Right lobe of liver (tissue), 6 donors: Measurements from ENCODE around the gene CD248. TPM values are rescaled to one million over a fixed set of nuclear protein-coding genes. Genes with fewer than 3 reads are reported as not detected.

Experiments
- ATAC-seq, 4 donors: fragments of 200-7000 bp; cut with Tn5 transposase; one replicate each; pipeline ENCODE4 v1.9.1; 2020; ENCODE audit warnings: mild to moderate bottlenecking in 4 of 4, moderate library complexity in 4 of 4
- DNase-seq, 3 donors: peaks; one replicate each; pipeline ENCODE4 v3.0.0-alpha.2; 2020
- H3K27ac ChIP-seq, 3 donors: fragments of 200-600 bp; one replicate each; pipeline ENCODE4 v1.8.0; 2022
- H3K27me3 ChIP-seq, 2 donors: fragments of 200-600 bp; one replicate each; pipeline ENCODE4 v1.8.0; 2022
- H3K36me3 ChIP-seq, 4 donors: fragments of 200-600 bp; sonication (generic) in 1 of 4; one replicate each; pipeline versions ENCODE4 v1.5.1 to v1.8.0; 2017 to 2022; ENCODE audit warnings: control low read depth in 1 of 4
- H3K4me1 ChIP-seq, 4 donors: fragments of 200-600 bp; sonication (generic) in 1 of 4; one replicate each; pipeline versions ENCODE4 v1.5.1 to v1.8.0; 2017 to 2022; ENCODE audit warnings: control low read depth in 1 of 4
- H3K4me3 ChIP-seq, 3 donors: fragments of 200-600 bp; one replicate each; pipeline ENCODE4 v1.8.0; 2022
- H3K9me3 ChIP-seq, 4 donors: fragments of 200-600 bp; sonication (generic) in 1 of 4; one replicate each; pipeline versions ENCODE4 v1.5.1 to v1.8.0; 2017 to 2022; ENCODE audit warnings: control low read depth in 1 of 4
- CTCF ChIP-seq, 4 donors: fragments of 200-600 bp in 3 of 4; fragments of 450-650 bp in 1 of 4; IDR thresholded peaks; one replicate each; pipeline versions ENCODE4 v1.5.1 to v1.8.0; 2016 to 2022; ENCODE audit warnings: antibody characterized with exemption in 4 of 4, mild to moderate bottlenecking in 2 of 4
- POLR2A ChIP-seq: fragments of 450-650 bp; IDR thresholded peaks from one replicate; pipeline ENCODE4 v1.6.1; 2017; ENCODE audit warnings: antibody characterized with exemption, mild to moderate bottlenecking
- WGBS: methylation state at CpG from one replicate; pipeline ENCODE4 v1.1.6; 2018; ENCODE audit warnings: low coverage, low lambda C conversion rate; ENCODE audit not compliant: insufficient coverage; ENCODE audit errors: missing lambda C conversion rate; 5-methylcytosine and 5-hydroxymethylcytosine counted together
- intact Hi-C, 2 donors: fragments of 100-400 bp; cut with DNase I; formaldehyde crosslinking; loops; one replicate each; pipeline versions ENCODE4 v1.11.2 to v1.14.1; 2022
- total RNA-seq, 6 experiments: library from RNA; depleted of rRNA in 2 of 6; stranded (reverse); fragments of >200 nt in 2 of 6; fragmentation: NEBNext Ultra II Directional in 3 of 6; extraction: Animal tissue kit (Norgen Biotek cat#: 25700) in 3 of 6; gene quantifications; one replicate each; pipeline versions ENCODE4 v1.1.0 to v1.2.4, GENCODE V29; 2016 to 2023
- donor health status: DM: no; HTN: yes; CAD: no.
- donor health status: DM: no; HTN: no; CAD: no.
- donor health status: DM: no; HTN: no; CAD: no.
- donor health status: DM: no; HTN: yes; CAD: no.
- donor health status: DM: no; HTN: yes; CAD: no.

Gene CD248
- total RNA-seq, 6 experiments from 2014 or later, result 0.37 to 3.2 (median 0.94) TPM

- 88% methylated on average over 8 of the region's 28 CpGs for WGBS
- no peak overlapping the region for H3K4me3 ChIP-seq
- no peaks in the 10 kb centered on the region for H3K27me3 ChIP-seq
- intact Hi-C loops, result no loop called here
- no peak overlapping the region for H3K27ac ChIP-seq
- DNase-seq (peak in 1 of 3 donors; percentile 41), ATAC-seq (no peak)
- peaks cover 0 to 23% (median 4%) of the 10 kb centered on the region in 4 donors for H3K36me3 ChIP-seq
- peaks cover 0 to 24% (median 13%) of the 10 kb centered on the region in 4 donors for H3K4me1 ChIP-seq
- no peaks in the 10 kb centered on the region for H3K9me3 ChIP-seq
- TF ChIP-seq POLR2A (no peak), CTCF (IDR thresholded peaks at IDR 0.05) (no peak)
These were observed 24.0 kb upstream of the CD248 start for GRCh38 chr11:66340596-66341501.

- Histone ChIP-seq H3K27ac (no peak overlapping the region), H3K27me3 (no peaks in the 10 kb centered on the region), H3K4me3 (no peak overlapping the region), H3K9me3 (no peaks in the 10 kb centered on the region), H3K36me3 (peaks cover 0 to 23% (median 4%) of the 10 kb centered on the region in 4 donors), H3K4me1 (peaks cover 0 to 17% (median 9%) of the 10 kb centered on the region in 4 donors)
- intact Hi-C loops, result no loop called here
- DNase-seq, result peak in 1 of 3 donors; percentile 28
- ATAC-seq, result no peak
- 67% methylated on average over 6 of the region's 14 CpGs for WGBS
- TF ChIP-seq POLR2A (no peak), CTCF (IDR thresholded peaks at IDR 0.05) (no peak)
These were observed 23.0 kb upstream of the CD248 start for GRCh38 chr11:66339686-66340483.

- no peaks in the 10 kb centered on the region for H3K9me3 ChIP-seq
- intact Hi-C loops, result no loop called here
- TF ChIP-seq POLR2A, result no peak
- TF ChIP-seq CTCF (IDR thresholded peaks at IDR 0.05), result no peak
- WGBS, result 93% methylated on average over 4 of the region's 6 CpGs
- H3K27me3 ChIP-seq, result no peaks in the 10 kb centered on the region
- no peak overlapping the region for H3K4me3 ChIP-seq
- peak in 1 of 3 donors; percentile 21 for DNase-seq
- no peak overlapping the region for H3K27ac ChIP-seq
- peaks cover 0 to 23% (median 4%) of the 10 kb centered on the region in 4 donors for H3K36me3 ChIP-seq
- H3K4me1 ChIP-seq, result peaks cover 0 to 14% (median 8%) of the 10 kb centered on the region in 4 donors
- ATAC-seq, result no peak
These were observed 22.4 kb upstream of the CD248 start for GRCh38 chr11:66339162-66339675.

- H3K4me1 ChIP-seq, result peaks cover 0 to 9% (median 2%) of the 10 kb centered on the region in 4 donors
These were observed 21.7 kb upstream of the CD248 start for GRCh38 chr11:66338276-66339161.

More at GRCh38 chr11:66338276-66339161, 21.7 kb upstream of the CD248 start:
- Histone ChIP-seq H3K36me3 (peaks cover 0 to 23% (median 4%) of the 10 kb centered on the region in 4 donors), H3K9me3 (no peaks in the 10 kb centered on the region), H3K27ac (no peak overlapping the region), H3K4me3 (no peak overlapping the region), H3K27me3 (no peaks in the 10 kb centered on the region)
- WGBS, result 87% methylated on average over 3 of the region's 17 CpGs
- peak in 1 of 3 donors; percentile 39 for DNase-seq
- ATAC-seq, result no peak
- intact Hi-C loops, result no loop called here
- no peak for TF ChIP-seq POLR2A
- TF ChIP-seq CTCF (IDR thresholded peaks at IDR 0.05), result no peak
